HG02642 (cell line): Measurements from ENCODE around the gene KIF9.
"Not testable (repeated sequence)": the region's sequence is repeated elsewhere in the genome, so short reads cannot be mapped to it uniquely, and the experiment has no call there.

Source experiments
- ATAC-seq: cut with Tn5 transposase; IDR thresholded peaks from one replicate; pipeline ENCODE4 v1.9.1; 2021; ENCODE audit warnings: mild to moderate bottlenecking; ENCODE audit not compliant: unreplicated experiment, poor library complexity

KIF9 gene

GRCh38 chr3:47256331-47256730, 26.3 kb downstream of the KIF9 start:
- ATAC-seq, result not testable (repeated sequence)

DNA sequence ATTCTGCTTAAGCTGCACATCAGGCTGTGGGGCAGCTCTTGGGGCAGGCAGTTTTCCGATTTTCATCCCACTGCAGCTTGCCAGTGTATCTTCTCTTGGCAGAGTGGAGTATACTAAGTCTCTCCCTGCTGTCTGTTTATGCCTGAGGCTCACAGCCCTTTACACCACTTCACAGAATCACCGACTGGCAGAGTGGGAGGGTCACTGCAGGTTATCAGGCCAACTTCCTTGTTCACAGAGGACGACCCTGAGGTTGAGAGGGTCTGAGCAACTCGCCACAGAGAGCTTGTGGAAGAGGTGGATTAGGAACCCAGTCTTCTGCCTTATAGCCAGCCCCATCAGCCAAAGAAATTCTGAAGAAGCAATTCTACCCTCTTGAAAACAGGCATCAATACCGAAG, 30.9 kb downstream of the KIF9 start:
- no peak for ATAC-seq

- ATAC-seq, result not testable (repeated sequence)
Measured at GRCh38 chr3:47251085-47251484, 31.5 kb downstream of the KIF9 start.

- ATAC-seq, result no peak
Measured at GRCh38 chr3:47250309-47251060, 32.1 kb downstream of the KIF9 start.

- no peak for ATAC-seq
Measured at GRCh38 chr3:47247131-47248064, 35.2 kb downstream of the KIF9 start.

DNA sequence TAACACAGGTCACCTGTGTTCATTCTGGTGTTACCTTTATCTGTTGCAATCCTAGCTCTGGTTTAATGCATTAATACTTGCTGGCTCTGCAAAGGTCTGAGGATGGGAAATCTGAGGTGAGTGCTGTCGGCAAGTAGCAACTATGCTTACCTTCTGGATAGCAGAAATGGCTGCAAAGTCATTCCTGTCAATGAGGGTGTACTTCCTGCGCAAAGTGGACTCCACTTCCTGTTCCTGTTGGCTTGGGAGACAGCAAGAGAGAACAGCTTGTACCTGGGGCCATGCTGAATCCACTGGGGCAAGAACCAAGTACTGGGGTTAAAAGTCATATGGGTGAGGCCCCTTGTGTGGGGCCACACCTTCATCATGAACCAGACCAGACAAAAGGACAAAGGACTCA, 37.3 kb downstream of the KIF9 start:
- ATAC-seq, result no peak

DNA sequence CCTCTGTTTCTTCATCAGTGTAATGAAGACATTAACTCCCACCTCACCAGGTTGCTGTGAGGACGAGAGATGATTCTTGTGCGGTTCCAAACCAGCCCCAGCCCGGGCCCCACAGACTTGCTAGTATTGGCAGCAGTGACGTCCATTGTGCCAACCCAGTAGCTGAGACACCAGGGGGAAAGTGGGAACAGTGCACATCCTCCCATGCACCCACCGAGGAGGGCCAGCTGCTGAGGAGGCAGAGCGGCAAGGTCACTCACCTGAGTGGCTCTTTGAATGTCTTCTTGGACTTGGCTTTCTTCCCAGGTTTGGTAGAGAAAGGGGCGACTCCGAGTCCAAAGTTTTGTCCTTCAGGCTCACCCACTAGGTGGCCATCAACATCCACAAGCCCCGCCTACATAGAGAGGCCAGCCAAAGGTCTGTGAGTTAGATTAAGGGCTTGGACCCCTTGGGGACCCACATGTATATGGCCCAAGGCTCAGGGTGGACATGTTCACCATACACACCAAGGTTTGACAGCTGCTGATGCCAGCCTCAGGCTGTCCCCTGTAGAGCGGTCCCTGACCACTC, 38.0 kb downstream of the KIF9 start:
- no peak for ATAC-seq

DNA sequence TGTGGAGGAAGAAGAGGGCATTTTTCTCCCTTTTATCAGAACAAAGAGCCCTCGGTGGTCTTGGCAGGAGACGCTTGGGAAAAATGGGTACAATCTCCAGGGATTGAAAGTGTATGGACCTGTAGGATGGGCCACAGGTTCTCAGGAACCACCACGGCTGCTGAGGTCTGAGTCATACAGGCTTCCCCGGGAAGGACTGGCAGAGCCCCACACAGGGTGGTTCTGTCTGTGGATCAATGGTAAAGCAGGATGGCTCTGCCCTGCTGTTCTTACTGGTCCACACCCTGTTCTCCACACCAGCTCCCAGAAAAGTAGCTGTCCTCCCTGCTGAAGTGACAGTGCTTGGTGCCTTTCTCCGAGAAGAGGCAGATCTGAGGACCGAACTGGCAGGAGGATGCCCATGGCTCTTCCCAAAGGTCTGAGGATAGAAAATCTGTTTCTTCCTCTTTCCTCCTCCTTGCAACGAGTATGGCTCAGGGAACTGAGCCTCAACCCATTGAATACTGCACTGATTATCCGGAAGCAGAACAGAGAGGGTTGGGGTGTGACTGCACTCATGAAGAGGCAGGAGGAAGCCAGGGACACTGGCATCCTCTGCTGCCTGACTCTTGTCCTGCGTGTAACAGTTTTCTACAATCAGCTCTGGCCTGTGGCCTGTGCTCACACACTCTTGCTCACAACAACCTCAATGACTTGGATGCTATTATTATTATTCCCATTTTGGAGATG, 39.0 kb downstream of the KIF9 start:
- ATAC-seq, result no peak

GRCh38 chr3:47239929-47240328, 42.7 kb downstream of the KIF9 start:
- no peak for ATAC-seq

DNA sequence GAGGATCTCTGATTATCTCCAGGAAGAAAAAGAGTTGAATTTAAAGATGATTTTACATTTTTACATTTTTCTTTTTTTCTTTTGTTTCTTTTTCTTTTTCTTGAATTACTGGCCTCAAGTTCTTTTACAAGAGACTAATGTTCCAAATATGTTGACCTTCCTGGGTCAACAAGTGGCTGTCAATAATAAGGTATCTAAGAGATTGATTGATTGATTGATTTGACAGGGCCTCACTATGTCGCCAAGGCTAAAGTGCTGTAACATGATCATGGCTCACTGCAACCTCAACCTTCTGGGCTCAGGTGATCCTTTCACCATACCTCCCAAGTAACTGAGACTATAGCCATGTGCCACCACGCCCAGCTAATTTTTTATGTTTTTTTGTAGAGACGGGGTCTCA, 44.6 kb downstream of the KIF9 start:
- no peak for ATAC-seq

DNA sequence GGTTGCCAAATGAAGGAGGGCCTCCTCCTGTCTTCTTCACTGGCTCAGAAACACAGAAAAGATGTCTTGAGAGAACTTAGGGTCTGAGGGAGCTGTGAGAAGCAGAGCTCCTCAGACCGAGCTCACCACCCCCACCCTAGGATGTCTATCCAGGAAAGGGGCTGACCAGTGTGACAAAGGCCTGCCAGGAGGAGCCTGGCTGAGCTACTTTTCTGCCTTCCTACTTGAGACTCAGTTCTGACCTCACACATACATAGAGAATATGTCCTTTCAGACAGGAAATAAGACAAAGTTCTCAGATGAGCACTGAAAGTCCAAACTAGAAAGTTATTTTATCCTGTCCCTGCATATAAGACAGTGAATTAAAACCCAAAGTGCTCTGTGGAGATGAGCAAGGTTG, 54.5 kb downstream of the KIF9 start:
- peak; percentile 61 for ATAC-seq

- ATAC-seq, result peak; percentile 68
Measured at GRCh38 chr3:47227678-47228077, 54.9 kb downstream of the KIF9 start.

DNA sequence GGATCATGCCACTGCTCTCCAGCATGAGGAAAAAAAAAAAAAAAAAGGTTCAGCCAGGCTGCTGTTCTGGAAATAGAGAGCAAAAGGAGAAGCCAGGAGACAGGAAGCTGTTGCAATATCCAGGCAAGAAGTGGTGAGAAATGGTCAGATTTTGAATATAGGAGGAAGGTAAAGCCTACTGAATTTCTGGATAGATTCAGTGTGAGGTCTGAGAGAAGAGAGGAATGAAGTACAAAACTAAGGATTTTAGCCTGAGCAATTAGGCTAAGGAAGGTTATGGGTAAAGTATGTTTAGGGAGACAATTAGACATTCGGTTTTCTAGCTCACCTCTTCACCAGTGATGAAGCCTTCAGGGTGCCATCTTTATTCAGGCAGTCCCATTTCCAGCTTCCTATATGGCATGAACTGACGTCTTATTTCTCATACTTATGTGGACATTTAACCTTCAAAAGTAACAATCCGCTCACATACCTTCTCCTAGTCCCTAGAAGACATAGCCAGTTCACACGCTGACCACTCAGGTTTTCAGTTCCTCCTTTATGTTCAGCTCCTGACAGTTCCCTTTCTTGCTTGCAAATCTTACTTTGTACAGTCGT, 57.2 kb downstream of the KIF9 start:
- ATAC-seq, result no peak

GRCh38 chr3:47223755-47224154, 58.8 kb downstream of the KIF9 start:
- ATAC-seq, result no peak

DNA sequence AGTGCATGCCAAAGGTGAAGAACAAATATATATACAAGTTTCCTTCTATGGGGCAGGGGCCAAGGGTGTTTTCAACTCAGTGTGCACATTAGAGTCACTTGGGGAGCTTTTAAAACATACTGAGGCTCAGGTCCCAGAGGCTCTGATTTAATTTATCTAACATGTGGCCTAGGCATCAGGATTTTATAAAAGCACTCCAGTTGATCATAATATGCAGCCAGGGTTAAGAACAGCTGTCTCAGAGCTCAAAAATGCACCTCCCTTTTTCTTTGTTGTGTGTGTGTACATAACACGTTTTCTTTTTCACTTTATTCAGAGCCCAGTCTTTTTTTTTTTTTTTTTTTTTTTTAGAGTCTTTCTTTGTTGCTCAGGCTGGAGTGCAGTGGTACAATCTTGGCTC, 60.8 kb downstream of the KIF9 start:
- ATAC-seq, result no peak

DNA sequence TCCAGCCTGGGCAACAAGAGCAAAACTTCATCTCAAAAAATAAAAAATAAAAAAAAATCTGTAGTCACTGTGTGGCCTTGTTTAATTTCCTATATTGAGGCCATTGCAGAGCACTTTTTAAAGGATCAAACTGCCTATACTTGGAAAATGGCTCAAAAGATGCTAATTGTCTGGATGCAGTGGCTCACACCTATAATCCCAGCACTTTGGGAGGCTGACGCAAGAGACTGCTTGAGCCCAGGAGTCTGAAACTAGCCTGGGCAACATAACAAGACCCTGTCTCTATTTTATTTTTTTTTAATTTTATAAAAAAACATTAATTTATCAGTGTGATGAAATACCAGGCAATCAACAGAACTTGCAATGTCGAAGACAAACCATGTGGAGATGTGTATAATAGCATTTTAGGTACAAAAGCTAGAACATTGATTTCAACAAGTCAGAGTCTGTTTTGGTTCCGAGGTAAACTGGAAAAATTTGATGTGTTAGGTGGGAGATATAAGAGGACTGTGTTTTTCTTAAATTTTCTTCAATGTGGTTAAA, 71.7 kb downstream of the KIF9 start:
- no peak for ATAC-seq

- ATAC-seq, result not testable (repeated sequence)
Measured at GRCh38 chr3:47206022-47206421, 76.6 kb downstream of the KIF9 start.

GRCh38 chr3:47204875-47205274, 77.7 kb downstream of the KIF9 start:
- no peak for ATAC-seq

GRCh38 chr3:47202542-47202941, 80.1 kb downstream of the KIF9 start:
- no peak for ATAC-seq

DNA sequence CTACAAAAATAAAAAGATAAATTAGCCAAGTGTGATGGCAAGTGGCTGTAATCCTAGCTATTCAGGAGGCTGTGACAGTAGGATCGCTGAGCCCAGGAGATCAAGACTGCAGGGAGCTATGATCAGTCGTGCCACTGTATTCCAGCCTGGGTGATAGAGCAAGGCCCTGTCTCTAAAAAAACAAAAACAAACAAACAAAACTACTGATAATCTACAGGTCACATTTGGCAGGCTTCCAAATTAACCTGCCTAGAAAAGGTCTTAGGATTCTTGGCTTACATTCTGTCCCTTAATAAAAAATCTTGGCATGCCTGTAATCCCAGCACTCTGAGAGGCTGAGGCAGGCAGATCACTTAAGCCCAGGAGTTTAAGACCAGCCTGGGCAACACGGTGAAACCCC, 85.3 kb downstream of the KIF9 start:
- no peak for ATAC-seq
